ENCODE data around the gene ACTR2.
A peak's percentile ranks its signal among the peaks of the same experiment; 100 is the strongest.
"Not testable (repeated sequence)": the region's sequence is repeated elsewhere in the genome, so short reads cannot be mapped to it uniquely, and the experiment has no call there.

Gene ACTR2

GRCh38 chr2:65204461-65205210 is 23.0 kb upstream of the ACTR2 start:
- Histone ChIP-seq H3K9me3 (ENCODE audit: control insufficient read depth in 2 of 2, low read length in 2 of 2) (no peaks in the 10 kb centered on the region), H3K36me3 (ENCODE audit: control insufficient read depth in 2 of 2, insufficient read depth in 2 of 2, low read length in 2 of 2) (no peaks in the 10 kb centered on the region), H3K9ac (ENCODE audit: low read length in 2 of 2) (no peak overlapping the region), H3K27ac (ENCODE audit: low read length) (no peak overlapping the region), H3K27me3 (ENCODE audit: control insufficient read depth in 1 of 2, insufficient read depth in 2 of 2, low read length in 2 of 2) (no peaks in the 10 kb centered on the region), H3K4me1 (ENCODE audit: control insufficient read depth, insufficient read depth, low read length) (no peaks in the 10 kb centered on the region), H3K4me3 (ENCODE audit: low read length in 2 of 2) (no peak overlapping the region)

- H3K36me3 ChIP-seq (ENCODE audit: control insufficient read depth in 2 of 2, insufficient read depth in 2 of 2, low read length in 2 of 2), result no peaks in the 10 kb centered on the region
- no peak overlapping the region for H3K9ac ChIP-seq (ENCODE audit: low read length in 2 of 2)
- no peak overlapping the region for H3K27ac ChIP-seq (ENCODE audit: low read length)
- H3K4me1 ChIP-seq (ENCODE audit: control insufficient read depth, insufficient read depth, low read length), result no peaks in the 10 kb centered on the region
- H3K9me3 ChIP-seq (ENCODE audit: control insufficient read depth in 2 of 2, low read length in 2 of 2), result no peaks in the 10 kb centered on the region
- H3K4me3 ChIP-seq (ENCODE audit: low read length in 2 of 2), result no peak overlapping the region
- no peaks in the 10 kb centered on the region for H3K27me3 ChIP-seq (ENCODE audit: control insufficient read depth in 1 of 2, insufficient read depth in 2 of 2, low read length in 2 of 2)
Measured at GRCh38 chr2:65212115-65212514, 15.5 kb upstream of the ACTR2 start.

- no peaks in the 10 kb centered on the region for H3K9me3 ChIP-seq (ENCODE audit: control insufficient read depth in 2 of 2, low read length in 2 of 2)
- no peak overlapping the region for H3K27ac ChIP-seq (ENCODE audit: low read length)
- H3K9ac ChIP-seq (ENCODE audit: low read length in 2 of 2), result no peak overlapping the region
- H3K4me1 ChIP-seq (ENCODE audit: control insufficient read depth, insufficient read depth, low read length), result no peaks in the 10 kb centered on the region
- no peaks in the 10 kb centered on the region for H3K27me3 ChIP-seq (ENCODE audit: control insufficient read depth in 1 of 2, insufficient read depth in 2 of 2, low read length in 2 of 2)
- no peaks in the 10 kb centered on the region for H3K36me3 ChIP-seq (ENCODE audit: control insufficient read depth in 2 of 2, insufficient read depth in 2 of 2, low read length in 2 of 2)
- no peak overlapping the region for H3K4me3 ChIP-seq (ENCODE audit: low read length in 2 of 2)
Measured at GRCh38 chr2:65212619-65213018, 15.0 kb upstream of the ACTR2 start.

- H3K9ac ChIP-seq (ENCODE audit: low read length in 2 of 2), result no peak overlapping the region
- no peaks in the 10 kb centered on the region for H3K27me3 ChIP-seq (ENCODE audit: control insufficient read depth in 1 of 2, insufficient read depth in 2 of 2, low read length in 2 of 2)
- H3K4me1 ChIP-seq (ENCODE audit: control insufficient read depth, insufficient read depth, low read length), result no peaks in the 10 kb centered on the region
- H3K36me3 ChIP-seq (ENCODE audit: control insufficient read depth in 2 of 2, insufficient read depth in 2 of 2, low read length in 2 of 2), result no peaks in the 10 kb centered on the region
- H3K27ac ChIP-seq (ENCODE audit: low read length), result no peak overlapping the region
- no peak overlapping the region for H3K4me3 ChIP-seq (ENCODE audit: low read length in 2 of 2)
- no peaks in the 10 kb centered on the region for H3K9me3 ChIP-seq (ENCODE audit: control insufficient read depth in 2 of 2, low read length in 2 of 2)
Measured at GRCh38 chr2:65213035-65213434, 14.6 kb upstream of the ACTR2 start.

GRCh38 chr2:65214361-65214760 is 13.3 kb upstream of the ACTR2 start:
- H3K4me3 ChIP-seq (ENCODE audit: low read length in 2 of 2), result no peak overlapping the region
- H3K9me3 ChIP-seq (ENCODE audit: control insufficient read depth in 2 of 2, low read length in 2 of 2), result no peaks in the 10 kb centered on the region
- no peak overlapping the region for H3K9ac ChIP-seq (ENCODE audit: low read length in 2 of 2)

GRCh38 chr2:65214843-65215242 is 12.8 kb upstream of the ACTR2 start:
- Histone ChIP-seq H3K27ac (ENCODE audit: low read length) (no peak overlapping the region), H3K36me3 (ENCODE audit: control insufficient read depth in 2 of 2, insufficient read depth in 2 of 2, low read length in 2 of 2) (no peaks in the 10 kb centered on the region), H3K4me1 (ENCODE audit: control insufficient read depth, insufficient read depth, low read length) (no peaks in the 10 kb centered on the region), H3K4me3 (ENCODE audit: low read length in 2 of 2) (no peak overlapping the region), H3K9ac (ENCODE audit: low read length in 2 of 2) (no peak overlapping the region), H3K27me3 (ENCODE audit: control insufficient read depth in 1 of 2, insufficient read depth in 2 of 2, low read length in 2 of 2) (no peaks in the 10 kb centered on the region), H3K9me3 (ENCODE audit: control insufficient read depth in 2 of 2, low read length in 2 of 2) (no peaks in the 10 kb centered on the region)

More at GRCh38 chr2:65214361-65214760, 13.3 kb upstream of the ACTR2 start:
- Histone ChIP-seq H3K27ac (ENCODE audit: low read length) (no peak overlapping the region), H3K36me3 (ENCODE audit: control insufficient read depth in 2 of 2, insufficient read depth in 2 of 2, low read length in 2 of 2) (no peaks in the 10 kb centered on the region), H3K4me1 (ENCODE audit: control insufficient read depth, insufficient read depth, low read length) (no peaks in the 10 kb centered on the region), H3K27me3 (ENCODE audit: control insufficient read depth in 1 of 2, insufficient read depth in 2 of 2, low read length in 2 of 2) (no peaks in the 10 kb centered on the region)

- no peak overlapping the region for H3K9ac ChIP-seq (ENCODE audit: low read length in 2 of 2)
- H3K27me3 ChIP-seq (ENCODE audit: control insufficient read depth in 1 of 2, insufficient read depth in 2 of 2, low read length in 2 of 2), result no peaks in the 10 kb centered on the region
- H3K27ac ChIP-seq (ENCODE audit: low read length), result no peak overlapping the region
- H3K4me3 ChIP-seq (ENCODE audit: low read length in 2 of 2), result no peak overlapping the region
- H3K4me1 ChIP-seq (ENCODE audit: control insufficient read depth, insufficient read depth, low read length), result no peaks in the 10 kb centered on the region
- H3K36me3 ChIP-seq (ENCODE audit: control insufficient read depth in 2 of 2, insufficient read depth in 2 of 2, low read length in 2 of 2), result no peaks in the 10 kb centered on the region
- no peaks in the 10 kb centered on the region for H3K9me3 ChIP-seq (ENCODE audit: control insufficient read depth in 2 of 2, low read length in 2 of 2)
Measured at GRCh38 chr2:65215946-65216345, 11.7 kb upstream of the ACTR2 start.

- H3K27ac ChIP-seq (ENCODE audit: low read length), result no peak overlapping the region
- H3K4me1 ChIP-seq (ENCODE audit: control insufficient read depth, insufficient read depth, low read length), result no peaks in the 10 kb centered on the region
- no peaks in the 10 kb centered on the region for H3K36me3 ChIP-seq (ENCODE audit: control insufficient read depth in 2 of 2, insufficient read depth in 2 of 2, low read length in 2 of 2)
- no peaks in the 10 kb centered on the region for H3K27me3 ChIP-seq (ENCODE audit: control insufficient read depth in 1 of 2, insufficient read depth in 2 of 2, low read length in 2 of 2)
- H3K9ac ChIP-seq (ENCODE audit: low read length in 2 of 2), result no peak overlapping the region
- no peak overlapping the region for H3K4me3 ChIP-seq (ENCODE audit: low read length in 2 of 2)
- no peaks in the 10 kb centered on the region for H3K9me3 ChIP-seq (ENCODE audit: control insufficient read depth in 2 of 2, low read length in 2 of 2)
Measured at GRCh38 chr2:65220432-65221131, 7.0 kb upstream of the ACTR2 start.

GRCh38 chr2:65221275-65221674 is 6.4 kb upstream of the ACTR2 start:
- H3K9ac ChIP-seq (ENCODE audit: low read length in 2 of 2); H3K4me3 ChIP-seq (ENCODE audit: low read length in 2 of 2); H3K4me1 ChIP-seq (ENCODE audit: control insufficient read depth, insufficient read depth, low read length); H3K27ac ChIP-seq (ENCODE audit: low read length); H3K9me3 ChIP-seq (ENCODE audit: control insufficient read depth in 2 of 2, low read length in 2 of 2); H3K27me3 ChIP-seq (ENCODE audit: control insufficient read depth in 1 of 2, insufficient read depth in 2 of 2, low read length in 2 of 2); H3K36me3 ChIP-seq (ENCODE audit: control insufficient read depth in 2 of 2, insufficient read depth in 2 of 2, low read length in 2 of 2): not testable (repeated sequence)

GRCh38 chr2:65227020-65227455 is 593 bp upstream of the ACTR2 start:
- Histone ChIP-seq H3K9ac (ENCODE audit: low read length in 2 of 2) (peak overlapping the region; percentile 96 to 98), H3K36me3 (ENCODE audit: control insufficient read depth in 2 of 2, insufficient read depth in 2 of 2, low read length in 2 of 2) (no peaks in the 10 kb centered on the region), H3K4me1 (ENCODE audit: control insufficient read depth, insufficient read depth, low read length) (peaks cover 21% of the 10 kb centered on the region), H3K9me3 (ENCODE audit: control insufficient read depth in 2 of 2, low read length in 2 of 2) (no peaks in the 10 kb centered on the region), H3K27me3 (ENCODE audit: control insufficient read depth in 1 of 2, insufficient read depth in 2 of 2, low read length in 2 of 2) (no peaks in the 10 kb centered on the region), H3K27ac (ENCODE audit: low read length) (peak overlapping the region; percentile 91), H3K4me3 (ENCODE audit: low read length in 2 of 2) (peak overlapping the region; percentile 100)

- peak overlapping the region; percentile 87 to 98 for H3K9ac ChIP-seq (ENCODE audit: low read length in 2 of 2)
- peak overlapping the region; percentile 100 for H3K4me3 ChIP-seq (ENCODE audit: low read length in 2 of 2)
- H3K27ac ChIP-seq (ENCODE audit: low read length), result peak overlapping the region; percentile 91
- H3K27me3 ChIP-seq (ENCODE audit: control insufficient read depth in 1 of 2, insufficient read depth in 2 of 2, low read length in 2 of 2), result no peaks in the 10 kb centered on the region
- no peaks in the 10 kb centered on the region for H3K36me3 ChIP-seq (ENCODE audit: control insufficient read depth in 2 of 2, insufficient read depth in 2 of 2, low read length in 2 of 2)
- peaks cover 21% of the 10 kb centered on the region for H3K4me1 ChIP-seq (ENCODE audit: control insufficient read depth, insufficient read depth, low read length)
- H3K9me3 ChIP-seq (ENCODE audit: control insufficient read depth in 2 of 2, low read length in 2 of 2), result no peaks in the 10 kb centered on the region
Measured at GRCh38 chr2:65228263-65228750, 676 bp downstream of the ACTR2 start.

All from stomach smooth muscle (tissue), 2 donors.